CD4-positive, alpha-beta T cell (primary cell): Measurements from ENCODE around the gene AXIN2. TPM values are rescaled to one million over a fixed set of nuclear protein-coding genes. Genes with fewer than 3 reads are reported as not detected.
A peak's percentile ranks its signal among the peaks of the same experiment; 100 is the strongest.

Source experiments
- ATAC-seq: fragments of 200-7000 bp; cut with Tn5 transposase; one replicate; pipeline ENCODE4 v1.10.0; 2022; ENCODE audit warnings: mild to moderate bottlenecking; ENCODE audit not compliant: poor library complexity
- CTCF ChIA-PET: fragments of 350-600 bp; sonication (Branson Sonifier 250); formaldehyde crosslinking; loops from one replicate; lab custom pipeline; 2021; ENCODE audit warnings: antibody characterized with exemption, inconsistent platforms; lab: Charles Lee
- POLR2A ChIA-PET: fragments of 350-600 bp; sonication (Branson Sonifier 250); formaldehyde crosslinking; loops from one replicate; lab custom pipeline; 2021; ENCODE audit warnings: antibody characterized with exemption, inconsistent platforms; lab: Charles Lee
- DNase-seq, 14 experiments: peaks; one replicate each; pipeline ENCODE4 v3.0.0-alpha.2; 2013 to 2020; ENCODE audit warnings: mixed read lengths in 2 of 14
- H3K27ac ChIP-seq, 2 donors: one replicate each; pipeline versions ENCODE4 v1.5.1 to v1.7.0; 2013; ENCODE audit warnings: low read length in 2 of 2, low read depth in 1 of 2, mild to moderate bottlenecking in 1 of 2
- H3K27me3 ChIP-seq, 2 experiments: 1 replicate in 1 of 2; 2 replicates in 1 of 2; pipeline versions ENCODE4 v1.6.1 to v1.7.0; 2013; ENCODE audit warnings: low read length in 2 of 2, control low read depth in 1 of 2, mild to moderate bottlenecking in 1 of 2, moderate library complexity in 1 of 2; ENCODE audit not compliant: insufficient read depth in 2 of 2, control insufficient read depth in 1 of 2
- H3K36me3 ChIP-seq: one replicate; pipeline ENCODE4 v1.6.1; 2013; ENCODE audit warnings: low read length, control low read depth; ENCODE audit not compliant: insufficient read depth
- H3K4me1 ChIP-seq: one replicate; pipeline ENCODE4 v1.6.1; 2013; ENCODE audit warnings: low read length, control low read depth; ENCODE audit not compliant: insufficient read depth
- H3K4me3 ChIP-seq: one replicate; pipeline ENCODE4 v1.5.1; 2013; ENCODE audit warnings: mild to moderate bottlenecking, low read length, moderate library complexity
- H3K9me3 ChIP-seq, 2 experiments: 1 replicate in 1 of 2; 2 replicates in 1 of 2; pipeline versions ENCODE4 v1.6.1 to v1.7.0; 2013; ENCODE audit warnings: low read length in 2 of 2, mild to moderate bottlenecking in 2 of 2, control low read depth in 1 of 2, moderate library complexity in 1 of 2; ENCODE audit not compliant: control insufficient read depth in 1 of 2, insufficient read depth in 1 of 2
- H3K27ac Mint-ChIP-seq: one replicate; pipeline ENCODE4 v1.8.0; 2020; ENCODE audit warnings: mixed read lengths
- H3K27me3 Mint-ChIP-seq: one replicate; pipeline ENCODE4 v1.8.0; 2021; ENCODE audit warnings: mixed read lengths
- H3K36me3 Mint-ChIP-seq: one replicate; pipeline ENCODE4 v1.8.0; 2021; ENCODE audit warnings: low read depth, mixed read lengths
- H3K4me1 Mint-ChIP-seq: one replicate; pipeline ENCODE4 v1.8.0; 2021; ENCODE audit warnings: low read depth, mixed read lengths
- H3K4me3 Mint-ChIP-seq: one replicate; pipeline ENCODE4 v1.8.0; 2020; ENCODE audit warnings: mild to moderate bottlenecking, mixed read lengths
- H3K9me3 Mint-ChIP-seq: one replicate; pipeline ENCODE4 v1.8.0; 2020; ENCODE audit warnings: mixed read lengths
- intact Hi-C, 2 experiments: fragments of 100-400 bp; cut with DNase I in 1 of 2; cut with micrococcal nuclease in 1 of 2; formaldehyde crosslinking; loops; one replicate each; pipeline versions ENCODE4 v1.15.1 to v1.9.0; 2023 to 2025; cut with DNase I, micrococcal nuclease
- total RNA-seq, 174 experiments: library from RNA in 2 of 174; stranded (reverse) in 2 of 174; gene quantifications; one replicate each; pipeline ENCODE4 v1.2.3 and lab custom pipeline; 2021 to 2026
- TF ChIP-seq, protein P1 (sequence below): fragments of 200-600 bp; IDR thresholded peaks from one replicate; pipeline ENCODE4 v1.8.0; 2022; ENCODE audit warnings: antibody characterized with exemption, mild to moderate bottlenecking

The AXIN2 gene
- total RNA-seq, 2 experiments from 2014 or later: 47.9 to 49.8 TPM

DNA sequence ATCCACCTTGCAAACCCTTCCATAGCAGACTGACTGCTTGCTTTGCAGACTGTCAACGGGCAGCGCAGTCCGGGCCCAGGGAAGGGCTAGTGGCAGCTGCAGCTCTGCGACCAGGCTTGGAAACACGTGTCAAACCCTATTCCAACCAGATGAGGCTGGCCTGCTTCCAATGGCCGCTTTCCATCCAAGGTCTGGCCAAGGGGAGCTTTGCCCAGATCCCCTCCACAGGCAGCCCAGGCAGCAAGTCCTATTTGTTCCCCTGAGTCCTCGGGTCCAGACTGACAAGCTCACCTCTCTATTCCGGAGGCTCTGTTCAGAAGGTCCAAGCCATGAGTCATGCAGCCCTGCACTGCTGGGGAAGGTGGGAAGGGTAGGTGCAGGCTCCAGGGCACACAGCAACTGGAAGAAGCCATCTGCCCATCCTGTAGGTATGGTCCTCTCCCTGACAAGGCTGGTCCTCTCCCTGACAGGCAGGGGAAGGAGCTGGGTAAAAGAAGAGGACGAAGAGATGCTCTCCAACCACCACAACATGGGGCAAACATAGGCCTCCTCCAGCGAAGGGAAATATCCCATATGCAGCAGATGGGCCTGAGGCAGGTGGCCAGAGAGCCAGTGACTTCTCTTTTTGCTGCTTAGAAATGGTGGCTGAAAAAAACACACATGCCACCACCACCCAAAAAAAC, 22.6 kb upstream of the AXIN2 start:
- Histone ChIP-seq H3K4me1 (peaks cover 30% of the 10 kb centered on the region), H3K4me3 (no peak overlapping the region), H3K36me3 (no peaks in the 10 kb centered on the region), H3K27me3 (no peaks in the 10 kb centered on the region), H3K27ac (no peak overlapping the region), H3K9me3 (peaks cover 0 to 6% of the 10 kb centered on the region in 2 experiments)
- TF ChIP-seq, protein P1, sequence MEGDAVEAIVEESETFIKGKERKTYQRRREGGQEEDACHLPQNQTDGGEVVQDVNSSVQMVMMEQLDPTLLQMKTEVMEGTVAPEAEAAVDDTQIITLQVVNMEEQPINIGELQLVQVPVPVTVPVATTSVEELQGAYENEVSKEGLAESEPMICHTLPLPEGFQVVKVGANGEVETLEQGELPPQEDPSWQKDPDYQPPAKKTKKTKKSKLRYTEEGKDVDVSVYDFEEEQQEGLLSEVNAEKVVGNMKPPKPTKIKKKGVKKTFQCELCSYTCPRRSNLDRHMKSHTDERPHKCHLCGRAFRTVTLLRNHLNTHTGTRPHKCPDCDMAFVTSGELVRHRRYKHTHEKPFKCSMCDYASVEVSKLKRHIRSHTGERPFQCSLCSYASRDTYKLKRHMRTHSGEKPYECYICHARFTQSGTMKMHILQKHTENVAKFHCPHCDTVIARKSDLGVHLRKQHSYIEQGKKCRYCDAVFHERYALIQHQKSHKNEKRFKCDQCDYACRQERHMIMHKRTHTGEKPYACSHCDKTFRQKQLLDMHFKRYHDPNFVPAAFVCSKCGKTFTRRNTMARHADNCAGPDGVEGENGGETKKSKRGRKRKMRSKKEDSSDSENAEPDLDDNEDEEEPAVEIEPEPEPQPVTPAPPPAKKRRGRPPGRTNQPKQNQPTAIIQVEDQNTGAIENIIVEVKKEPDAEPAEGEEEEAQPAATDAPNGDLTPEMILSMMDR: no peak
- Mint-ChIP-seq H3K36me3 (no peaks in the 10 kb centered on the region), H3K4me3 (no peak overlapping the region), H3K27ac (peak overlapping the region; percentile 30), H3K27me3 (no peaks in the 10 kb centered on the region), H3K9me3 (no peaks in the 10 kb centered on the region), H3K4me1 (peaks cover 53% of the 10 kb centered on the region)
- intact Hi-C loops: no loop called here
- CTCF ChIA-PET: no interaction called here
- POLR2A ChIA-PET: interaction anchor here (1.0 to 2.1 kb wide), 3 partner anchors 8 to 45 kb away, joined by 3 to 8 read pairs (median 4); no protein-coding TSS in a partner anchor
- ATAC-seq (no peak), DNase-seq (no peak)

DNA sequence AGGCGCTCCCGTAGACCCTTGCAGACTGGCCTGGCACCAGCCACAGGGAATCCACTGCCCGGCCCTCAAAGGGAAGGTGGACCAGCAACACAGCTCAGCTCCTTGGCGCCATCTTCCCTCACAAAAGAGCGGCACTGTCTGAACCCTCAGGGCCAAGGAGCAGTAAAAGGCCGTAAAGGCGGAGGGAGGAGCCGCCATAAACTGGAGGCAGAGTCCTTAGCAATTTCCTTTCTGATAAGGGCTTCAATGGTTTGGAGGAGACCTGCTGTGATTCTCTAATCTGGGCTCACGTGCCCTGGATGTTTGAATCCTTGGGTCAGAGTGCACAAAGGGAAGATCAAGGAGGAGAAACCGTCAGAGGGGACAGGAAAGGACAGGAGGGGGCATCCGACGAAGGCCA, 15.5 kb upstream of the AXIN2 start:
- Mint-ChIP-seq H3K36me3 (no peaks in the 10 kb centered on the region), H3K4me1 (peaks cover 2% of the 10 kb centered on the region), H3K4me3 (no peak overlapping the region), H3K27ac (no peak overlapping the region), H3K27me3 (no peaks in the 10 kb centered on the region), H3K9me3 (no peaks in the 10 kb centered on the region)
- TF ChIP-seq, protein P1: no peak
- ATAC-seq (no peak), DNase-seq (no peak)
- POLR2A ChIA-PET: no interaction called here
- CTCF ChIA-PET: no interaction called here
- Histone ChIP-seq H3K4me3 (no peak overlapping the region), H3K27ac (no peak overlapping the region), H3K9me3 (no peaks in the 10 kb centered on the region), H3K36me3 (no peaks in the 10 kb centered on the region), H3K4me1 (no peaks in the 10 kb centered on the region), H3K27me3 (no peaks in the 10 kb centered on the region)
- intact Hi-C loops: no loop called here

DNA sequence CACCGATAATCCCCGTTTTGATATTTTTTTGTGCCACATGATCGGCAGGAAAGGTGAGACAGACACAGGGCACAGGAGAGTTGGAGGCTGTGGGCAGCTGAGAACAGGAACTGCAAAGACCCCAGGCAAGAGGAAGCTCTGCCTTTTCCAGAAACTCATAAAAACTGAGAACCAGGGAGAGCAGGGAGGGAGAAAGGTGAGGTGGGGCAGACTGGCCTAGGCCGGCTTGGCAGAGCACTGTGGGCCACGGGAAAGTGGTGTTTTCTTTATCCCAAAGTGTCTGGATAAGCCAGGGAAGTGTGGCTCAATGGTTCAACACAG, 11.8 kb upstream of the AXIN2 start:
- no peaks in the 10 kb centered on the region for H3K9me3 ChIP-seq
- ChIA-PET CTCF (no interaction called here), POLR2A (no interaction called here)
- DNase-seq (no peak), ATAC-seq (no peak)
- H3K27ac ChIP-seq: no peak overlapping the region
- no peaks in the 10 kb centered on the region for H3K4me1 ChIP-seq
- TF ChIP-seq, protein P1: no peak
- H3K27me3 Mint-ChIP-seq: no peaks in the 10 kb centered on the region
- no peak overlapping the region for H3K4me3 ChIP-seq
- H3K36me3 Mint-ChIP-seq: no peaks in the 10 kb centered on the region
- no peak overlapping the region for H3K4me3 Mint-ChIP-seq
- H3K36me3 ChIP-seq: no peaks in the 10 kb centered on the region
- H3K27me3 ChIP-seq: no peaks in the 10 kb centered on the region
- intact Hi-C loops: no loop called here
- no peak overlapping the region for H3K27ac Mint-ChIP-seq
- H3K4me1 Mint-ChIP-seq: no peaks in the 10 kb centered on the region
- H3K9me3 Mint-ChIP-seq: no peaks in the 10 kb centered on the region
